ENCODE data around the gene PSEN1. TPM values are rescaled to one million over a fixed set of nuclear protein-coding genes. Genes with fewer than 3 reads are reported as not detected.

PSEN1 gene
- total and polyA plus RNA-seq, 10 of the 15 experiments (the other 5 are each of a cell fraction or from before 2014, with no cell fraction given): 8.9 to 32.3 (median 21.8) TPM

GRCh38 chr14:73262427-73263183 lies 126.3 kb downstream of the PSEN1 start:
- no peak overlapping the region for H2AFZ ChIP-seq (ENCODE audit: control insufficient read depth, low read depth, low read length)
- ATAC-seq: no peak
- H3K4me3 ChIP-seq: no peak overlapping the region
- no TSS peak for BruUV-seq (replicated peaks)
- H3K9me3 ChIP-seq (replicated peaks; ENCODE audit: control insufficient read depth, insufficient read depth, low read length): no peaks in the 10 kb centered on the region
- no peaks in the 10 kb centered on the region; the same call in 1 of the 2 replicates for H3K4me1 ChIP-seq (ENCODE audit: control insufficient read depth, insufficient read depth, low read length)
- H3K27me3 ChIP-seq (replicated peaks in 1 of 2; ENCODE audit: control insufficient read depth in 2 of 2, insufficient read depth in 2 of 2, low read length in 1 of 2): no peaks in the 10 kb centered on the region; a peak in 1 of 4 replicates
- no peak for FAIRE-seq
- no peaks in the 10 kb centered on the region for H3K79me2 ChIP-seq (ENCODE audit: control insufficient read depth, insufficient read depth, low read length)
- WGBS (ENCODE audit: insufficient coverage, insufficient replicate concordance, low lambda C conversion rate, missing lambda C conversion rate): 77% methylated on average over 15 of the region's 20 CpGs
- ChIA-PET SMC1A (ENCODE audit: uncharacterized antibody, unreplicated experiment) (no interaction called here), POLR2A (no interaction called here), CTCF (no interaction called here), RAD21 (ENCODE audit: unreplicated experiment) (no interaction called here)
- no peaks in the 10 kb centered on the region for H3K36me3 ChIP-seq (ENCODE audit: control insufficient read depth in 2 of 2, insufficient read depth in 2 of 2, low read length in 1 of 2)
- no peak overlapping the region for H3K27ac ChIP-seq (ENCODE audit: control insufficient read depth, insufficient read depth)
- intact Hi-C loops (cut with micrococcal nuclease; ENCODE audit: unreplicated experiment): no loop called here
- no peak for DNase-seq (ENCODE audit: low read depth, low spot score)
- H3K4me2 ChIP-seq (ENCODE audit: control insufficient read depth, insufficient read depth): no peak overlapping the region
- no peak overlapping the region for H3K9ac ChIP-seq (ENCODE audit: control insufficient read depth, insufficient read depth, low read length)
- in situ Hi-C loops (cut with MboI): no loop called here
- no peaks in the 10 kb centered on the region for H4K20me1 ChIP-seq (ENCODE audit: control insufficient read depth, insufficient read depth)
- TF ChIP-seq ZNF687 (IDR thresholded peaks at IDR 0.05) (no peak), SP1 (IDR thresholded peaks at IDR 0.05; ENCODE audit: low read depth, low read length) (no peak), IRF5 (IDR thresholded peaks at IDR 0.05; ENCODE audit: borderline replicate concordance) (no peak), MYB (IDR thresholded peaks at IDR 0.05; ENCODE audit: borderline replicate concordance, low read depth, low read length) (no peak), PBX3 (IDR thresholded peaks at IDR 0.05; ENCODE audit: insufficient replicate concordance, low read depth, low read length) (no peak), BCL3 (IDR thresholded peaks at IDR 0.05; ENCODE audit: borderline replicate concordance, insufficient read depth, low read depth, low read length, poor library complexity, severe bottlenecking) (no peak), RUNX3 (IDR thresholded peaks at IDR 0.05; ENCODE audit: low read length) (no peak), SREBF1 (IDR thresholded peaks at IDR 0.05; ENCODE audit: low read length) (no peak), ZBED1 (IDR thresholded peaks at IDR 0.05; ENCODE audit: borderline replicate concordance) (no peak), TARDBP (IDR thresholded peaks at IDR 0.05; ENCODE audit: borderline replicate concordance) (no peak), KDM1A (IDR thresholded peaks at IDR 0.05; ENCODE audit: borderline replicate concordance) (no peak), CBX5 (IDR thresholded peaks at IDR 0.05; ENCODE audit: low read depth) (no peak), MEF2A (IDR thresholded peaks at IDR 0.05; ENCODE audit: insufficient read depth, low read depth, low read length) (no peak), SMAD5 (IDR thresholded peaks at IDR 0.05; ENCODE audit: low read depth) (no peak), CHD4 (IDR thresholded peaks at IDR 0.05) (no peak), NR2C2 (IDR thresholded peaks at IDR 0.05; ENCODE audit: borderline replicate concordance, control insufficient read depth, insufficient read length, low read depth) (no peak)

Data from GM12878 (cell line).